Duodenal mucosa (tissue), 2 donors: ENCODE data around the gene PRRG3.

ENCODE experiments used
- H3K27ac ChIP-seq: one replicate; pipeline ENCODE4 v1.7.0; 2013; ENCODE audit warnings: low read depth, low read length
- H3K27me3 ChIP-seq, 2 donors: one replicate each; pipeline ENCODE4 v1.7.0; 2013; ENCODE audit warnings: low read length in 2 of 2, control low read depth in 1 of 2; ENCODE audit not compliant: insufficient read depth in 2 of 2, control insufficient read depth in 1 of 2
- H3K36me3 ChIP-seq, 2 donors: one replicate each; pipeline ENCODE4 v1.7.0; 2013; ENCODE audit warnings: low read length in 2 of 2, control low read depth in 1 of 2; ENCODE audit not compliant: insufficient read depth in 2 of 2, control insufficient read depth in 1 of 2
- H3K4me1 ChIP-seq, 2 donors: one replicate each; pipeline ENCODE4 v1.7.0; 2013; ENCODE audit warnings: low read length in 2 of 2, control low read depth in 1 of 2; ENCODE audit not compliant: insufficient read depth in 2 of 2, control insufficient read depth in 1 of 2
- H3K4me3 ChIP-seq, 2 donors: one replicate each; pipeline ENCODE4 v1.7.0; 2013; ENCODE audit warnings: low read length in 2 of 2, low read depth in 1 of 2
- H3K9ac ChIP-seq, 2 donors: one replicate each; pipeline ENCODE4 v1.7.0; 2013; ENCODE audit warnings: low read length in 2 of 2, low read depth in 1 of 2
- H3K9me3 ChIP-seq, 2 donors: one replicate each; pipeline ENCODE4 v1.7.0; 2013; ENCODE audit warnings: low read length in 2 of 2, control low read depth in 1 of 2; ENCODE audit not compliant: control insufficient read depth in 1 of 2

Gene PRRG3

DNA sequence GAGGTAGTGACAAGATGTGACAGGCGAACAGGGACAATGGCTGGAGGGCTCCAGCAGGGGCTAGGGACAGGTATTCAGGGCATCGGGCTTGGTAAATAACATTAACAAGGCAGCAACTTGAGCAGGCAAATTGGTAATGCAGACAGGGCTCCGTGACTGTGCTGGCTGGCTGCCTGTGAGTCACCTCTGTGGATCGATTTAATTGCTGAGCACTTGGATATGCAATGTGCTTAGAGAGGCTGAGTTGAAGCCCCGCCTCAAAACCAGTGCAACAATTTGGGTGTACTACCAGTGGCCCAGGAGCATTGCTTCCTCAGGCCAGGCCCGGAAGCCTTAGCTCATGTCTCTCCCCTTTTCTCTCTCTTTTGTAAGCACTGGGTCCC lies 58.8 kb downstream of the PRRG3 start:
- Histone ChIP-seq H3K27me3 (no peaks in the 10 kb centered on the region), H3K9ac (no peak overlapping the region), H3K4me3 (no peak overlapping the region)

DNA sequence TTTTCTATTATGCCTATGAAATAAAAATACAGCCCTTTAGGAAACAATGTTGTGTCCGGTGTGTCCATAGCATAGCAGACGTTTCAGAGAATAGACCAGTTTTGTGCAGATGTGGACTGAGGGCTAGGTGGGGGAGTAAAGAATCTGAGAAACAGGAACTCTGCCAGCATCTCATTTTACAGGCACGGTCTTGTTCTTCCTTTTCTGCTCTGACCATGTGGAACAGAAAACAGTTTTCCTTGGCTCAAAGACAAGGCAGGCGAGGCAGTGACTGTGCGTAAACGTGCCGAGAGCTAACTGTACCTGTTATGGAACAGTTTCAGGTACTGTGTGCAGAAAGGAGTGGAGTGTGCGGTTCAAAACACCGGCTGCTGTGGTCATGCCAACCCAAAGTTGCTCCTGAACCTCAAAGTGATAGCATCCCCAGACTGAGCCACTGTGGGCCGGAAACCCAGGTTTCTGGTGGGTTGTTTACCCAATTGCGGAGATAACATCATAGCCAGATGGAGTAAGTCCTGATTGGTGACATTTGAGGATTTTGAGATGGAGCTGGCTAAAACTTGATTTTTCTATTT lies 59.5 kb downstream of the PRRG3 start:
- Histone ChIP-seq H3K9me3 (no peaks in the 10 kb centered on the region), H3K27ac (no peak overlapping the region), H3K4me3 (no peak overlapping the region), H3K9ac (no peak overlapping the region), H3K4me1 (no peaks in the 10 kb centered on the region), H3K27me3 (no peaks in the 10 kb centered on the region), H3K36me3 (no peaks in the 10 kb centered on the region)

More for the DNA sequence above, 58.8 kb downstream of the PRRG3 start:
- Histone ChIP-seq H3K4me1 (no peaks in the 10 kb centered on the region), H3K27ac (no peak overlapping the region), H3K9me3 (no peaks in the 10 kb centered on the region), H3K36me3 (no peaks in the 10 kb centered on the region)
